Measurements from ENCODE around the gene ZNF469.

The ZNF469 gene

GRCh38 chr16:88389621-88390160 is 6.9 kb downstream of the ZNF469 start:
- no peak for DNase-seq (ENCODE audit: extremely low read depth in 1 of 2, low read depth in 1 of 2)

- DNase-seq (ENCODE audit: extremely low read depth in 1 of 2, low read depth in 1 of 2) = no peak
These were observed 7.5 kb downstream of the ZNF469 start for GRCh38 chr16:88390265-88390664.

GRCh38 chr16:88390735-88391134 is 8.0 kb downstream of the ZNF469 start:
- no peak for DNase-seq (ENCODE audit: extremely low read depth in 1 of 2, low read depth in 1 of 2)

- DNase-seq (ENCODE audit: extremely low read depth in 1 of 2, low read depth in 1 of 2) = no peak
These were observed 8.5 kb downstream of the ZNF469 start for GRCh38 chr16:88391144-88391850.

- DNase-seq (ENCODE audit: extremely low read depth in 1 of 2, low read depth in 1 of 2) = no peak
These were observed 9.4 kb downstream of the ZNF469 start for GRCh38 chr16:88392111-88392510.

- DNase-seq (ENCODE audit: extremely low read depth in 1 of 2, low read depth in 1 of 2) = no peak
These were observed 9.9 kb downstream of the ZNF469 start for GRCh38 chr16:88392616-88393015.

GRCh38 chr16:88393034-88393433 is 10.3 kb downstream of the ZNF469 start:
- DNase-seq (ENCODE audit: extremely low read depth in 1 of 2, low read depth in 1 of 2) = no peak

- no peak for DNase-seq (ENCODE audit: extremely low read depth in 1 of 2, low read depth in 1 of 2)
These were observed 10.8 kb downstream of the ZNF469 start for GRCh38 chr16:88393571-88393970.

- no peak for DNase-seq (ENCODE audit: extremely low read depth in 1 of 2, low read depth in 1 of 2)
These were observed 11.7 kb downstream of the ZNF469 start for GRCh38 chr16:88394426-88394825.

GRCh38 chr16:88395669-88396584 is 13.2 kb downstream of the ZNF469 start:
- DNase-seq (ENCODE audit: extremely low read depth in 1 of 2, low read depth in 1 of 2) = no peak

- no peak for DNase-seq (ENCODE audit: extremely low read depth in 1 of 2, low read depth in 1 of 2)
These were observed 15.6 kb downstream of the ZNF469 start for GRCh38 chr16:88398170-88398873.

GRCh38 chr16:88398874-88399178 is 16.1 kb downstream of the ZNF469 start:
- DNase-seq (ENCODE audit: extremely low read depth in 1 of 2, low read depth in 1 of 2) = no peak

- no peak for DNase-seq (ENCODE audit: extremely low read depth in 1 of 2, low read depth in 1 of 2)
These were observed 17.4 kb downstream of the ZNF469 start for GRCh38 chr16:88400186-88400585.

- no peak for DNase-seq (ENCODE audit: extremely low read depth in 1 of 2, low read depth in 1 of 2)
These were observed 19.0 kb downstream of the ZNF469 start for GRCh38 chr16:88401604-88402246.

- DNase-seq (ENCODE audit: extremely low read depth in 1 of 2, low read depth in 1 of 2) = no peak
These were observed 19.9 kb downstream of the ZNF469 start for GRCh38 chr16:88402551-88403240.

GRCh38 chr16:88403794-88404581 is 21.2 kb downstream of the ZNF469 start:
- DNase-seq (ENCODE audit: extremely low read depth in 1 of 2, low read depth in 1 of 2) = no peak

GRCh38 chr16:88404769-88405168 is 22.0 kb downstream of the ZNF469 start:
- DNase-seq (ENCODE audit: extremely low read depth in 1 of 2, low read depth in 1 of 2) = no peak

- DNase-seq (ENCODE audit: extremely low read depth in 1 of 2, low read depth in 1 of 2) = no peak
These were observed 22.7 kb downstream of the ZNF469 start for GRCh38 chr16:88405216-88406060.
